ENCODE results near the gene TTLL11. TPM values are rescaled to one million over a fixed set of nuclear protein-coding genes. Genes with fewer than 3 reads are reported as not detected.
A peak's percentile ranks its signal among the peaks of the same experiment; 100 is the strongest.

Gene TTLL11
- total RNA-seq, 4 donors from 2014 or later = 9.1 to 14.6 (median 9.7) TPM

GRCh38 chr9:122135529-122135859, 42.4 kb upstream of the TTLL11 start:
- DNase-seq (ENCODE audit: low spot score in 2 of 2) = peak in 1 of 2 donors; percentile 45
- TF ChIP-seq CTCF (IDR thresholded peaks at IDR 0.05) (no peak), POLR2A (IDR thresholded peaks at IDR 0.05) (no peak)
- WGBS, 2 donors = 89% methylated on average over 7 of the region's 7 CpGs
- no peak overlapping the region for H3K4me3 ChIP-seq (ENCODE audit: low read depth, poor library complexity, severe bottlenecking)
- intact Hi-C loops (cut with DNase I; ENCODE audit: low total_unique reads) = loop anchor here (10.0 kb wide), 1 partner anchor 309 kb away; no protein-coding TSS in a partner anchor

- no peak for TF ChIP-seq POLR2A (IDR thresholded peaks at IDR 0.05)
- no peak for TF ChIP-seq CTCF (IDR thresholded peaks at IDR 0.05)
Measured at GRCh38 chr9:122134822-122135528, 41.9 kb upstream of the TTLL11 start.

GRCh38 chr9:122133984-122134535, 41.0 kb upstream of the TTLL11 start:
- intact Hi-C loops (cut with DNase I; ENCODE audit: low total_unique reads) = loop anchor here (10.0 kb wide), 1 partner anchor 311 kb away; no protein-coding TSS in a partner anchor

More at GRCh38 chr9:122134822-122135528, 41.9 kb upstream of the TTLL11 start:
- 59 to 62% methylated on average over 12 of the region's 12 CpGs for WGBS, 2 donors
- intact Hi-C loops (cut with DNase I; ENCODE audit: low total_unique reads) = loop anchor here (10.0 kb wide), 1 partner anchor 310 kb away; no protein-coding TSS in a partner anchor
- H3K4me3 ChIP-seq (ENCODE audit: low read depth, poor library complexity, severe bottlenecking) = no peak overlapping the region
- peak in 1 of 2 donors; percentile 61 for DNase-seq (ENCODE audit: low spot score in 2 of 2)

GRCh38 chr9:122133263-122133983, 40.3 kb upstream of the TTLL11 start:
- peak in 1 of 2 donors; percentile 86 for DNase-seq (ENCODE audit: low spot score in 2 of 2)
- H3K4me3 ChIP-seq (ENCODE audit: low read depth, poor library complexity, severe bottlenecking) = no peak overlapping the region
- TF ChIP-seq CTCF (IDR thresholded peaks at IDR 0.05) = no peak
- no peak for TF ChIP-seq POLR2A (IDR thresholded peaks at IDR 0.05)
- intact Hi-C loops (cut with DNase I; ENCODE audit: low total_unique reads) = loop anchor here (10.0 kb wide), 1 partner anchor 311 kb away; no protein-coding TSS in a partner anchor
- WGBS, 2 donors = 74% methylated on average over 12 of the region's 12 CpGs

More at GRCh38 chr9:122133984-122134535, 41.0 kb upstream of the TTLL11 start:
- 66 to 77% methylated on average over 17 of the region's 17 CpGs for WGBS, 2 donors
- H3K4me3 ChIP-seq (ENCODE audit: low read depth, poor library complexity, severe bottlenecking) = no peak overlapping the region
- no peak for TF ChIP-seq POLR2A (IDR thresholded peaks at IDR 0.05)
- TF ChIP-seq CTCF (IDR thresholded peaks at IDR 0.05) = no peak
- DNase-seq (ENCODE audit: low spot score in 2 of 2) = peak in 1 of 2 donors; percentile 49

- DNase-seq (ENCODE audit: low spot score in 2 of 2) = peak in 1 of 2 donors; percentile 65
- no peak overlapping the region for H3K4me3 ChIP-seq (ENCODE audit: low read depth, poor library complexity, severe bottlenecking)
- intact Hi-C loops (cut with DNase I; ENCODE audit: low total_unique reads) = loop anchor here (10.0 kb wide), 1 partner anchor 312 kb away; no protein-coding TSS in a partner anchor
- TF ChIP-seq CTCF (IDR thresholded peaks at IDR 0.05) (no peak), POLR2A (IDR thresholded peaks at IDR 0.05) (no peak)
- 93 to 94% methylated on average over 4 of the region's 4 CpGs for WGBS, 2 donors
Measured at GRCh38 chr9:122132539-122132938, 39.4 kb upstream of the TTLL11 start.
